NAMALWA (cell line): Measurements from ENCODE around the gene CD6.

ENCODE experiments used
- DNase-seq: peaks from one replicate; pipeline ENCODE4 v3.0.0-alpha.2; 2015; ENCODE audit warnings: low spot score

The CD6 gene

DNA sequence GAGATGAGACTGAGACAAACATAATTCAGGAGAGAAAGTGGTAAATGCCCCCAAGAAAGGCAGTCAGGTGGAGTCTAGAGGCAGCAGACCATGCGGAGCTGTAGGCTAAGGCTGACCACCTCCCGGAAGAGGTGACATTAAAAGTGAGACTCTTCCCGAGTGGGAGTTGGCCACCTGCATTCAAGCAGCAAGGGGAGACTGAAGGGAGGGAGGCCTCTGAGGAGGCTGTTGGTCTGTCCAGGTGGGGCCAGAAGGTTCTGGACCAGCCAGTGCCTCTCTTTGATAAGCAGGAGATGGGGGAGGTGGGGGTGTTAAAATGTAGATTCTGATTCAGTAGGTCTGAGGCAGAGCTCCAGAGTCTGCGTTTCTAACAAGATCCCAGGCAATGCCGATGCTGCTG lies 37.5 kb downstream of the CD6 start:
- DNase-seq: no peak

DNA sequence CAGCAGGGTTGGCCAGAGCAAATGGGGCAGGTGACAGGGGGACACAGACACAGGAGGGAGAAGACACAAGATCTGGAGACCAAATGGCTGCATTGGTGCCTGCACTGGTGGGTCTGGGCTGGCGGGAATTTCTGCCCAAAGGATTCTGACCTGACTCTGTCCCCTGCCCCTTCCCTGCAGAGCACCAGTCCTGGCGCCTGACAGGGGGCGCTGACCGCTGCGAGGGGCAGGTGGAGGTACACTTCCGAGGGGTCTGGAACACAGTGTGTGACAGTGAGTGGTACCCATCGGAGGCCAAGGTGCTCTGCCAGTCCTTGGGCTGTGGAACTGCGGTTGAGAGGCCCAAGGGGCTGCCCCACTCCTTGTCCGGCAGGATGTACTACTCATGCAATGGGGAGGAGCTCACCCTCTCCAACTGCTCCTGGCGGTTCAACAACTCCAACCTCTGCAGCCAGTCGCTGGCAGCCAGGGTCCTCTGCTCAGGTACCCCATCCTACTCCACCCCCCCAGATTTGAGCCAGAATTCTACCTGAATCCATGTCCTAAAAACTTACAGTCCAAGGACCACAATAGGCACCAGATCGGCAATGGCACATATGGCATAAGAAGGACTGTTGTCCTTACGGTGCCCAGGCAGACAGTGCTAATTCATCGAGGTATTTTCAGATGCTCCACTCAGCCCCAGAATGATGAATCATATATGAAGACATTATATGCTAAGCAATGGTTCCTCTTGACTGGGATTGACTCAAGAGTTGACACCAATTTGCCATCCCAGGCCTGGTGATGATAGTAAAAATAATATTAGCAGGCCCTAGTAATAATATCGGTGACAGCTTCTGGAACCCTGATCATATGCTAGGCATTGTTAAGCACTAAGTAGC lies 38.2 kb downstream of the CD6 start:
- no peak for DNase-seq

DNA sequence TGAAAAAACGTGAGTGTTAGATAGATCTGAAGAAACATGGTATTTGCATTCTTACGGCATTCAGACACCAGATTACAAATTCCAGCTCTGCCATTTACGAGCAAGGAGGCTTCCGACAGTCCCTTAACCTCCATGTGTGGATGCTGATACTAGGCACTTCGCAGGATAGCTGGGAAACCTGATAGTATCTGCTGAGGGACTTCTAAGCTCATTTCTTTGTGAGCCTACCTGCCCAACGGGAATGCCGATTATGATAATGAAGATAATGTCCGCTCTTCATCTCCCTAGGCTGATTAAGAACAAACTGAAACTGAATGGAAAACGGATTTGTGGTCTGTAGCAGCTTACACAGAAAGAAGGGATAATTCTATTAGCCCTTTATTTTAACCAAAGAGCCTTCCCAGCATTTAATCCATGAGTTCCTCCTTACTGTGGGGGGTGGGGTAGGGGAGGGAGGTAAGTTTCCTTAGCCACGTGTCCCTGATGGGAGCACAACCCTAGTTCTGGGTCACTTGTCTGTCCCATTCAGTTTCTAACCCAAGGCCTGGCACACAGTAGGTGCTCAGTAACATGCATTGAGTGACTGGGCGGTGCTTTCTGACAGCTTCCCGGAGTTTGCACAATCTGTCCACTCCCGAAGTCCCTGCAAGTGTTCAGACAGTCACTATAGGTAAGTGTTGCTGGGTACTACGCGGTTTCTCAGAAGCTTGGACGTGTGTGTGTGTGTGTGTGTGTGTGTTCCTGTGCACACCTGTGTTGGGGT lies 39.2 kb downstream of the CD6 start:
- DNase-seq: no peak

DNA sequence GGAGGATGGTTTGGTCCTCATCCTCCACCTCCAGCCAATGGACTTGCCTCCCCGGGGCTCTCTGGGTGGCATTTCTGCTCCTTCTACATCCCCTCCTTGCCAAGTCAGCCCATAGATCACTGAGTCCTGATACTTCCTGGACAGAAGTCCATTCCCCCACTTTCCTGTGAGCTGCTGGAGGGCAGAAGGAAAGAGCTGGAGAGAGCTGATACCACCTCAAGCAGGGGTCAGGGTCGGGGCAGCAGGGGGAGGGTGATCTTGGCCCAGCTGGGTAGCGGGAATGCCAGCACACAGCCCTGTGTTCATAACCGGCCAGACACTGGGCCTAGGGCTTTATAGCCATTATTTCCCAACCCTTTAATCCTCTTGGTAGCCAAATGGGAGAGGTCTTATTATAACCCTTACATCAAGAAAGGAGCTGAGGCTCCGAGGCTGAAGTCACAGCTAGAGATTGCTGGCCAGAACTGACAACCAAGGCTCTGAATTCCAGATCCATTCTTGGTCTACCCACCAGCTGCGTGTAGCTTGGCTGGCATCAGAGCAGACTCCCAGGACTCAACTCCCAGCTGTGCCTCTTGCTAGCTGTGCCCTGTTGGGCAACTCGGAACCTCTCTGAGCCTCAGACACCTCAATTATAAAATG lies 39.9 kb downstream of the CD6 start:
- no peak for DNase-seq

DNA sequence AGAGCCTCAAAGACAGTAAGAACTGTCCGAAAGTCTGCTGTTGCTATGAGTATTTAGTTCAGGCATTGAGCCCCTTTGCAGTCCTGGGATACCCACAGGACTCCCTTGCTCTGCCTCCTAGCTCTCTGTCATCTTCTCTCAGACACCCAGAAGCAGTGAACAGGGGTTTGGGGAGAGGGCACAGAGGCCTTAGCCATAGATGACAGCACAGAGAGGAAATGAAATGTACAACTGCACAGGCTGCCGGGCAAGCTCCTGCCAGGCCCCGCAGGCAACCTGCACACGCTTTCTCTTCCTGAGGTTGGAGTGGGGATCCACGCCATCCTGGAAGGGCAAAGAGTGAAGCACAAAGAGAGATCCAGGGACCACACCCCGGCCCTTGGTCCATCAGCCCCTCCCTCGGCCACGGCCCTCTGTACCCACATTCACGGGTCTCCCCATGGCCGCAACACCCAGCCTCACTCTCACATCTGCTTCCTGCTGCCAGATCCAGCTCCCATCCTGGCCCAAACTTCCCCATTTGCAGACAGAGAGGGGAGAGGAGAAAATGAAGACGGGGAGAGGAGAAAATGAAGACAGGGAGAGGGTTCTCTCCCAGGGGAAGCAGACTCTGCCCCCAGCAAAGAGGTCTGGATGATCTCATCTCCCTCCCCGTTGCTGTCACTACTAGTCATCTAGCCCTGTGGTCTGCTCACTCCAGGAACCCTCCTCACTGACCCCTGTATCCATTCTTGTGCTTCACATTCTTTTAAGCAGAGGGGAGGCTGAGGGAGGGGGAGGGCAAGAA lies 40.7 kb downstream of the CD6 start:
- no peak for DNase-seq

DNA sequence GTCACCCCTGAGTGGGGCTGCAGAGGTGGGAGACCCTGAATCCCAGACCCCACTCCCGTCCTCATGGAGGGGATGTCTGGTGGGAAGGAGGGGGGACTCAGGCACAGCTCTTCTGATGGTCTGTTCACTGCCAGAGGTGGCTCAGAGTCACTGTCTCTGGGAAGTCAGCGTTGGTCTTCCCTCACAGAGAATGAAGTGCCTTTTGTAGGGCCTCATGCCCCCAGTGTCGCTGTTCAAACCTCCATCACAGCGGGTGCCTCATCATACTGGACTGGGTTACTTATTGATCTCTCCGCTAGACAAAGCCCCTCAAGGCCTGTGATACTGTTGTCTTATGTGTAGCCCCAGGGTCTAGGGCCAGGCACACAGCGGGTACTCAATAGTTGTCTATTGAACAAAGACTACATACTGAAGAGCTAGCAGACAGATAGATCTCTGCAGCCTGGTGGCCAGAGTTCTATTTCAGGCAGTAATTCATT lies 41.3 kb downstream of the CD6 start:
- no peak for DNase-seq

DNA sequence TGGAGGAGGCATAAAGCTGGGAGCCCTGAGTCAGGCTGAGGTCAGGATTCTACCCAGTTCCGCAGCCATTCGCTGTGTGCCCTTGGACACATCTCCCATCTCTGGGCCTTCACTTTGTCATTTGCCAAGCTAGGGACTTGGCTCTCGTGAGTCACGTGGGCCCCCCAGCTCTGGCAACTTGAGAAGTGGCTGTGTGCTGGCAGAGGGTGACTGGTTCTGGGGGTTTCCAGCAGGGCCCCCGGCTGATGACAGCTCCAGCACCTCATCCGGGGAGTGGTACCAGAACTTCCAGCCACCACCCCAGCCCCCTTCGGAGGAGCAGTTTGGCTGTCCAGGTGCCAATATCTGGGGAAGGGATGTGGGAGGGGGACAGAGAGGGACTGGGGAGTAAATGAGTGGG lies 46.6 kb downstream of the CD6 start:
- DNase-seq: no peak

DNA sequence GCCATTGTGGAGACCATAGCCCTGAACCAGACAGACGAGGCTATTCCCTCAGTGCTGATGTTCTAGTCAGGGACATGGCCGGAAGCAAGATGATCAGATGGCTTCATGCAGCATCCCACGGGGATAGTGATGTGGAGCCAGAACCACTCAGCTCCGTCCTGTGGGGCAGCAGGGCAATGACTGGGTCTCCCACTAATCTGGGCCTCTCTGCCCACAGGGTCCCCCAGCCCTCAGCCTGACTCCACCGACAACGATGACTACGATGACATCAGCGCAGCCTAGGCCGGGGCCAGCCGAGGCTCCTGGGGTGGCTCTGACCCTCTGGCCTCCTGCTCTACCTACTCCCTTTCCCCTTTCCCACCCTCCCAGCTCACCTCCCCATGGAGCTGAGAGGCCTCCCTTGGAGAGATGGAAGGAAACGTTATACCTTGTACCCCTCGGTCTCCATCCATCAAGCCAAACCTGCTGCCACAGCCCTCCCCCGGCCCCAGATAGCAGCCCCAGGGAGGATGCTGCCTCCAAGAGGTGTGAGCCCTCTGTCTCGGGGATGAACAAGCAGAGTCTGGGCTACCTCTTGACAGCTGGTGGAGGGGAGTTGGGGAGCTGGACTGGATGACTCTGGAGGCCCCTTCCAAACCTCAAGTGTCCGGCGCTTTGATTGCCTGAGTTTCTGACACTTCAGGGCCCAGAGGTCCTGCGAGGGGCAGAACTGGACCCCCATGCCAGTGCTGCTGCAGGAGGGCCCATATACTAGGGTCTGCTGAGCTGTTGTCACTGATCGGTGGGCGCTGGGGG lies 47.8 kb downstream of the CD6 start:
- no peak for DNase-seq

DNA sequence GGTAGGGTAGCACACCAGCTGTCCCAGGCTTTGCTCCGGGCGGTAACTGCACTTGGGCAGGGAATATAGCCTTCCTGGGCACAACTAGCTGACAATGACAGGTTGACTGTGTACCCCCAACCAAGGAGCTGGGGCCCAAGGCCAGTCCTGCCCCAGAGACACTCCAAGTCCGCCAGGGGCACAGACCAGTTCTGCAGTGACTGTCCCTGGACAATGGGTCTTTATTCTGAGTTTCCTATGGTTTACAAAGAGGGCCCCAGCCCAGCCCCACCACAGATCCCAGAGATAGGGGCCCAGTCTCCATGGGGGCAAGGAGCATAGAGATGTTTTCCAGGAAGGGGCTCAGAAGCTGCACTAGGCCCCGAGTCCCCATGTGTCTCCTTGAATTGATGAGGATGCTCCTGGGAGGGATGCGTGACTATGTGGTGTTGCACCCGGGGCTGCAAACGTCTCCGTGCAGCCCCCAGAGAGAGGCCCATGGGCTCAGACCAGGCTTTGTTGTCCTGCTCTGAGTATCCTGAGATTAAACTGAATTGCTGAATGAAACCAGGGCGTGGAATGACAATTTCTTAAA lies 48.4 kb downstream of the CD6 start:
- DNase-seq: no peak

DNA sequence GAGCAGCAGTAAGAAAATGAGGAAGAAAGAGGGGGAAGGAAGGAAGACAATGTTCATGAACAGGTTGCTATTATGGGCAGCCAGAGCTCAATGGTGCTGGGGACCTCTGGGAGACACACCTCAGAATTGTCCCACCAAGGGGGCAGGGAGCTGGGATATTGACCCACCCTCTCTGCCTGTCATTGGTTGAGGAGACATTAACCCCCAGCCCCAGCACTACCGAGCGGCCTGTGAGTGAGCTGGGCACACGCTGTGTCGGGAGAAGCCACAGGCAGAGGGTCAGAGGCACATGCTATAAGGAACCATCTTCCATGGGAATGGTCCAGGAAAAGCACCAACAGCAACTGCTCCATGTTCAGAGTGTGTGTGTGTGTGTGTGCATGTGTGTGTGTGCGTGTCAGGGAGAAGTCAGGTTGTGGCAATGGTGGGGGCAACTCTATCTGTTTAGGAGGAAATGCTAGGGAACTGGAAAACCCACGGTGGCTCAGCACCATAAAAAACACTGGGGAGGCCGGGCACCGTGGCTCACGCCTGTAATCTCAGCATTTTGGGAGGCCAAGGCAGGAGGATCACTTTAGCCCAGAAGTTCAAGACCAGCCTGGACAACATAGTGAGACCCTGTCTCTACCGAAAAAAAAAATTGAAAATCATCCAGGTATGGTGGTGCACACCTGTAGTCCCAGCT lies 49.2 kb downstream of the CD6 start:
- DNase-seq: no peak

DNA sequence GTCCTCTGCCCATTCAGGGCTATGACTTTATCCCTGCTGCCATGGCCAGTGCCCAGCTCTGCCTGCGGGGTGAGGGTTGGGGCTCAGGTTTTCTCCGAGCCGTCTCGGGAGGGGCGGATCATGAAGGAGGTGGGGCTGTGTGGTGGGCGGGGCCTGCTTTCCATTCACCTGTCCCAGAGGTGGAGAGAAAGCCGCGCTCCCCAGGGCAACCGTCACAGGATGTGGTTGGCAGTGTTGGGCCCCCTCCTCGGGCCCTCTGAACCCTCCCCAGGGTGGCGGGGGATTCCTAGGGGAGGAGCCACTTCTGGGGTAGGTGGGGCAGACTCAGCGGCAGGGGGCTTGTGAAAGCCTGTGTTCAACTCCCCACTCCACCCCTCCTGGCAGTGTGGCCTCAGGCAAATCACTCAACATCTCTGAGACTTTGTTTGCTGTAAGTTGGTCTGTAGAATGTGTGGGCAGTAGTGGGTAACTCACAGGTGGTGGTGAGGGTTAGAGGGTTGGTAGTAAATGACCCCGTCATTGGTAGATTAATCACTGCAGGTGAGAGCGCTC lies 50.3 kb downstream of the CD6 start:
- DNase-seq: peak; percentile 13

DNA sequence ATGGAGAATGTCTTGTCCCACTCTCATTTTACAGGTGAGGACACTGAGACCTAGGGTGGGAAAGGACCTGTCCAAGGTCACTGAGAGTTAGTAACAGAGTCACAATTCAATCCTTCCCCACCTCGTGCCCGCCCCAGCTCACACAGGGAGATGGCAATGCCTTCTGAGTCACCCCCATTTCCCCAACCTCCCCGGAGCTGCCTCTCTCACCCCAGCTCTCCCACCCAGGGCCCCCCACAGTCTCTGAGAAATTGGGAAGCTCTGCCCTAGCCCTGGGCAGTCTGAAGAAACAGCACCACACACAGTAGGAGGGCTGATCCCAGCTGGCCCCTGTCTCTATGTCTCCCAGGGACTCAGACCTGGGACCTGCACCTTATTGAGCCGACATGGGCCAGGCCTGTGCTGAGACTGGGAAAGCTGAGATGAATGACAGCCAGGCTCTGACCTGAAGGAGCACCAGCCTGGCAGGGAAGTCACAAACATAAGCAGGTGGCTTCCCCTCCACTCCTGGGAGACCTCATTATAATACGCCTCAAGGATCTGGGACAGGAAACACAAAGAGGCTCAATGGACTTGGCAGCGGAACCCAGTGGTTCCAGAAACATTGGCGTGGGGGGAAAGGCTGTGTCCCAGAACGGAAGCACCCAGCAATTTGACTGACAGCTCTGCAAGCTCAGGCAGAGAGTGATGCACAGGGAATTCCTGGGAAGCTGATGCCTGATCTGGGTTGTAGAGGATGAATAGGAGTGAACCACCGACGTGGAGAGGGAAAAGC lies 51.0 kb downstream of the CD6 start:
- no peak for DNase-seq

DNA sequence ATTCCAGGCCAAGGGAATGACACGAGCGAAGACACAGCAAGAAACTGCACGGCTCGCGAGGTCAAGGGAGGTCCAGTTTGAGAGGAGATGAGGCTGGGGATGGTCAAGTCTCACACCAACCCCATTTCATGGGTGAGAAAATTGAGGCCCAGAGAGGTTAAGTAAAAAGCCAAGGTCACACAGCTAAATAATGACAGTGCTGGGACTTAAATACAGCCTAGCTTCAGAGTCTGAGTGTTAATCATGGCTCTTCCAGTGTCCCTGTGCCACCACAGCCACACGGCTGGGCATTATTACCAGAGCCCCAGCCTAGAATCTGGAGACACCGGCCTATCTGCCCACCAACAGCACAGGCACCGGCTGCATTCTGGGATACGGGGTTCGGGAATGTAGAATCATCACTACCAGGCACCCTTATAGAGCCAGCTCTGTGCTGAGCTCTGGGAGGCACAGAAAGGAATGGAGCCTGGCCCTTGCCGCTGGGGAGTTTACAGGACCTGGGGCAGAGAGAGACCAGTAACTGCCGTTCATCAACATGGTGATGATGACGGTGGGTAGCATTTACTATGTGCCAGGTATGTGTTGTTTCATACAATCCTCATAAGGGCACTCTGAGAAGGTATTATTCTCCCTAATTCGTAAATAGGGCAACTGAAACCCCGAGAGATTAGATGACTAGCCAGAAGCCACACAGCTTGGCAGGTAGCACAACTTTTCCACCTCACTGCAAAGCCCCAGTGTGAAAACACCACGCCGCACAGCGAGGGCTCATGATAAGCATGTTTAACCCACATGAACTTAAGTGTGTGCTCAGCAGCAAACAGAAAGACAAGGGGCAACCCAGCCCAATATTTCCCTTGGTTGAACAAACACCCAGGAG lies 51.8 kb downstream of the CD6 start:
- DNase-seq: no peak

DNA sequence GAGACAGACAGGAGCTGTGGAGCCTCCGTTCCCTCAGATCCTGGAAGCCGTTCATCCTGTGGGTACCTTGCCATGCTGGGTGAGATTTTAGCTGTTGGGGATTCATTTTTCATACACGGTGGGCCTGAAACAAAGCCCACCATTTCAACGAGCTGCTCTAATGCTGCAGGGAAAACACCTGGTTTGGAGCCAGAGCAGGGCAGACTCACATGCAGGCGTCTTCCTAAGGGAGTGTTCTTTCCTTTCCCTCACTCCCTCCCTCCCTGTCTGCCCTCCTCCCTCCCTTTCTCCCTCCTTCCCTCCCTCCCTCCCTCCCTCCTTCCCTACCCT lies 52.5 kb downstream of the CD6 start:
- no peak for DNase-seq

DNA sequence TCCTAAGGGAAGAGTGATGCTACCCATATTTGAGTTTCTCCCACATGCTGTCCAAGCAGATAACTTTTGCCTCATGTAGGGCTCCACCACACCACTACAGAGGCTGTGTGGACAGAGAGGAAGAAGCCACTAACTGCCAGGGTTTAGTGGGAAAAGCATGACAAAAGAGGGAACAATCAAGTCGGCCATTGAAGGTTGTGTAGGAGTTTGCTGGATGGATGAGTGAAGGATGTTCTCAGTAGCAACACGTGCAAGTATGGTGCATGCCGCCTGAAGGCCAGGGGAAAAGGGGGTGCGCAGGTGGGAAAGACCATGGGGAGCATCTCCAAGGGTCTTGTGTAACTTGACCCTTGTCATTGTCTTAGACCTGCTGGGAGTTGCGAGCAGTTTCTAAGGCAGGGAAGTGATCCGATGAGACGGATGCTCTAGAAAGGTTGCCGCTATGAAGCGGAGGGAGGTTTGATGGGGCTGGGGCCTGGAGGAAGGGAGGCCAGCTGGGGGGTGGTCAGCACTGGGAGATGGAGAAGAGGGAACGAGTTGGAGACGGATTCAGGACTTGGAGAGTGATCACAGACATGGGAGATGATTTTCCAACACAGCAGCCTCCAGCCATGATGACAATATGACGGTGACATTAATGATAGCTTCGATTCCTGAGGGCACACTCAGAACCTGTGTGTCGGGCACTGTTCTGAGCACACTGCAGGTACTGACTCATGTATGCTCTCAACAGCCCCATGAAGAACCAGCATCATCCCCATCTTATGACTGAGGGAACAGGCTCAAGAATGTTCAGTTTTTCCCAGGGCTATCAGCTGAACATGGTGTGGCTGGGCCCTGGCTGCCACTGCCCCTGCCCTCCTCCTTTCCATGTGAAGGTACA lies 53.7 kb downstream of the CD6 start:
- no peak for DNase-seq

DNA sequence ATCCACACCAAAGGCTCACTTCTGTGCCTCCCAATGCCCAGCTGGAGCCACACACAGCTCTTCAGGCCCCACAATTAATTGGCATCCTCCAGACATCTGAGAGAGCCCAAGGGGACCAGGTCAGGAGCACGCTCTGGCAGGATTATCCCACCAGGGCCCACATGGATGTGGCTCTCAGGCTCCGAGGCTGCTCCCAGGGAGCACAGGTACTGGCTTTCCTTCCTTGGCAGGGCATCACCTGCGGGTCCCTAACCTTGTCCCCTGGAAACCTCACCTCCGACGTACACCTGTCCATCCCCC lies 54.3 kb downstream of the CD6 start:
- no peak for DNase-seq
